Measurements from ENCODE around the gene GREM2.

DNA sequence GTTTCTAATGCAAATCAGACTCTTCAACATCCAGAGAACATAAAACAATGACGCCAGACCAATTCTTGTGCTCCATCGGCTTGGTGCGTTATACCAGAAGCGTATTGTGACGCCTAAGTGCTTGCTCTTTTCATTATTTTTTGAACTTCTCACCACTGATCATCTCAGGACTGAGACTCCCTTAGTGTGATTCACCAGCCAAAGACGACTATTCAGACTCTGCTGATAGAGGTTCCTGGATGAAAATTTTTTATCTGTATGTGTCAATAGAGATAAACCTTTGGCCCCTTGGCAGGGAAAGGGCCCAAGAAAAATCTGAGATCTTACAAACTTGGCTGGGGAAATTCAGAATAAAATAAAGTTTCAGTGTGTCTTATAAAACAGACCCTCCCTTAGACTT, 856 bp upstream of the GREM2 start:
- no peak for TF ChIP-seq POLR2A (IDR thresholded peaks at IDR 0.05)
- TF ChIP-seq, protein P1, sequence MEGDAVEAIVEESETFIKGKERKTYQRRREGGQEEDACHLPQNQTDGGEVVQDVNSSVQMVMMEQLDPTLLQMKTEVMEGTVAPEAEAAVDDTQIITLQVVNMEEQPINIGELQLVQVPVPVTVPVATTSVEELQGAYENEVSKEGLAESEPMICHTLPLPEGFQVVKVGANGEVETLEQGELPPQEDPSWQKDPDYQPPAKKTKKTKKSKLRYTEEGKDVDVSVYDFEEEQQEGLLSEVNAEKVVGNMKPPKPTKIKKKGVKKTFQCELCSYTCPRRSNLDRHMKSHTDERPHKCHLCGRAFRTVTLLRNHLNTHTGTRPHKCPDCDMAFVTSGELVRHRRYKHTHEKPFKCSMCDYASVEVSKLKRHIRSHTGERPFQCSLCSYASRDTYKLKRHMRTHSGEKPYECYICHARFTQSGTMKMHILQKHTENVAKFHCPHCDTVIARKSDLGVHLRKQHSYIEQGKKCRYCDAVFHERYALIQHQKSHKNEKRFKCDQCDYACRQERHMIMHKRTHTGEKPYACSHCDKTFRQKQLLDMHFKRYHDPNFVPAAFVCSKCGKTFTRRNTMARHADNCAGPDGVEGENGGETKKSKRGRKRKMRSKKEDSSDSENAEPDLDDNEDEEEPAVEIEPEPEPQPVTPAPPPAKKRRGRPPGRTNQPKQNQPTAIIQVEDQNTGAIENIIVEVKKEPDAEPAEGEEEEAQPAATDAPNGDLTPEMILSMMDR (IDR thresholded peaks at IDR 0.05): no peak

Data from gastroesophageal sphincter (tissue), 3 donors.